ENCODE data around the gene STK38L.
A peak's percentile ranks its signal among the peaks of the same experiment; 100 is the strongest.

STK38L gene

DNA sequence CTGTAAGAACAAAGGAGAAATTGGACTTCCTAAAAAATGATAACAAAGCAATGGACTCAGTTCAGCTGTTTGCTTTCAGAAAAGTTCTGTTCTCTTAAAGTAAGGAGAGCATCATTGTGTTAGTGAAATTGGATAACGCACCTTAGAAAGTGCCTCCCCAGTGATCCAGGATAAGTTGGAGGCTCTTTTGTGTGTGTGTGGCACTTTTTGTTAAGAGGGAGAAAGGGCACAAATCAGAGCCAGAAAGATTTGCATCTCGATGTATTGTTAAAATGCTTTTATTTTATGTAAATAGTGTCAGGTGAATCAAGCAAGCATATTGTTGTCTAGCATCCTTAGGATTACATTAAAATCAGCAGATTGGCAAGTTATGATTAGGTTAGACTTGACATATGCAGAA lies 2.1 kb downstream of the STK38L start:
- H3K4me2 ChIP-seq = peak overlapping the region; percentile 85
- peaks cover 25% of the 10 kb centered on the region for H3K4me1 ChIP-seq
- H3K27ac ChIP-seq = no peak overlapping the region
- no peak overlapping the region for H3K9ac ChIP-seq
- peaks cover 10% of the 10 kb centered on the region for H3K9me3 ChIP-seq
- H4K20me1 ChIP-seq = no peaks in the 10 kb centered on the region
- peaks cover 9% of the 10 kb centered on the region; the same call in 1 of the 2 replicates for H3K27me3 ChIP-seq
- no peak for TF ChIP-seq Cebpa-rat (IDR thresholded peaks at IDR 0.05)
- H3K36me3 ChIP-seq = no peaks in the 10 kb centered on the region
- H3K4me3 ChIP-seq = no peak overlapping the region

DNA sequence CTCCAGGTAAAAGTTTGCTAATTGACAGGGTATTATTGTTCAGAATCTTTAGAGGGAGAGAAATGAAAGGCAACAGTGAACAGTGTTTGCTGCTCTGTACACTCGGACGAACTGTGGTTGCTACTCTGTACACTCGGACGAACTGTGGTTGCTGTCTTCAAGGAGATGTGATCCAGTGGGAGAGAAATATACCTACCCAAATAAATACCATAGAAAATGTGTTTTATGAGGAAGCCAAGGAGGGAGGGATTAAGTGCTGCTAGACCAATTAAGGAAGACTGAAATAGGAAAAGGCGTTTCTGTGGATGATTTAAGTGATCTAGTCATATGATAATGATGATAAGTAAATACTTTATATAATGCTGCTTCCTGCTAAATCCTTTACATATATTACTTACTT lies 2.7 kb downstream of the STK38L start:
- Histone ChIP-seq H3K4me1 (peaks cover 26% of the 10 kb centered on the region), H4K20me1 (no peaks in the 10 kb centered on the region), H3K27me3 (peaks cover 9% of the 10 kb centered on the region; the same call in 1 of the 2 replicates), H3K4me3 (no peak overlapping the region), H3K9ac (no peak overlapping the region), H3K27ac (no peak overlapping the region), H3K4me2 (no peak overlapping the region), H3K36me3 (no peaks in the 10 kb centered on the region), H3K9me3 (peaks cover 10% of the 10 kb centered on the region)
- TF ChIP-seq Cebpa-rat (IDR thresholded peaks at IDR 0.05) = no peak

GRCh38 chr12:27252934-27253333 lies 8.8 kb downstream of the STK38L start:
- H3K4me3 ChIP-seq = no peak overlapping the region
- no peaks in the 10 kb centered on the region for H3K27me3 ChIP-seq
- H3K27ac ChIP-seq = no peak overlapping the region
- H3K4me2 ChIP-seq = no peak overlapping the region
- H3K36me3 ChIP-seq = no peaks in the 10 kb centered on the region
- no peak overlapping the region for H3K9ac ChIP-seq
- H4K20me1 ChIP-seq = peaks cover 13% of the 10 kb centered on the region; the same call in 1 of the 2 replicates
- no peak for TF ChIP-seq Cebpa-rat (IDR thresholded peaks at IDR 0.05)
- H3K9me3 ChIP-seq = 0 out of 2 replicates have a peak, but pooled peaks cover 4% of the 10 kb centered on the region
- peaks cover 10% of the 10 kb centered on the region for H3K4me1 ChIP-seq

DNA sequence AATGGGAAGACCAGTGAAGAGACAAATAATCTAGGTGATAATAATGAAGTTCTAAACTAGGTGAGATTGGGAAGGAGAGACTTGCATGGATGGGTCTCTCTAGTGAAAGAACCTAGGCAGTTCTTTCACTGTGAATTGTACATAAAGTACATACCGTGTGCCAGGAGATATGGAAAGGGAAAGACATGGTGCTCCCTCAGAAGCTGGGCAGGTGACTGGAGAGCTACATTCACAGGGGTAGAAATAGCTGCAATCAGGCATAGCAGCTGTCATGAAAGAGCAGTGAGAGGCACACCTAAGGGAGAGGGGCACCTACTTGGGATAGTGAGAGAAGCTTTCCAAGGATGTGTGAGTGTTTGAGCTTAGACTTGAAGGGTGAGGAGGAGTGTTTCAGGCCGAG lies 9.3 kb downstream of the STK38L start:
- H3K4me2 ChIP-seq = no peak overlapping the region
- peaks cover 10% of the 10 kb centered on the region for H3K4me1 ChIP-seq
- no peak overlapping the region for H3K9ac ChIP-seq
- no peaks in the 10 kb centered on the region for H3K36me3 ChIP-seq
- no peak for TF ChIP-seq Cebpa-rat (IDR thresholded peaks at IDR 0.05)
- H4K20me1 ChIP-seq = peaks cover 13% of the 10 kb centered on the region; the same call in 1 of the 2 replicates
- no peak overlapping the region for H3K27ac ChIP-seq
- 0 out of 2 replicates have a peak, but pooled peaks cover 4% of the 10 kb centered on the region for H3K9me3 ChIP-seq
- H3K4me3 ChIP-seq = no peak overlapping the region
- H3K27me3 ChIP-seq = no peaks in the 10 kb centered on the region

GRCh38 chr12:27255806-27256205 lies 11.7 kb downstream of the STK38L start:
- H3K27me3 ChIP-seq = no peaks in the 10 kb centered on the region
- H3K9me3 ChIP-seq = no peaks in the 10 kb centered on the region
- no peaks in the 10 kb centered on the region for H3K36me3 ChIP-seq
- no peak overlapping the region for H3K27ac ChIP-seq
- no peak for TF ChIP-seq Cebpa-rat (IDR thresholded peaks at IDR 0.05)
- no peak overlapping the region for H3K4me2 ChIP-seq
- H3K9ac ChIP-seq = no peak overlapping the region
- H3K4me1 ChIP-seq = peaks cover 4% of the 10 kb centered on the region
- H3K4me3 ChIP-seq = no peak overlapping the region
- peaks cover 18% of the 10 kb centered on the region; the same call in 1 of the 2 replicates for H4K20me1 ChIP-seq

DNA sequence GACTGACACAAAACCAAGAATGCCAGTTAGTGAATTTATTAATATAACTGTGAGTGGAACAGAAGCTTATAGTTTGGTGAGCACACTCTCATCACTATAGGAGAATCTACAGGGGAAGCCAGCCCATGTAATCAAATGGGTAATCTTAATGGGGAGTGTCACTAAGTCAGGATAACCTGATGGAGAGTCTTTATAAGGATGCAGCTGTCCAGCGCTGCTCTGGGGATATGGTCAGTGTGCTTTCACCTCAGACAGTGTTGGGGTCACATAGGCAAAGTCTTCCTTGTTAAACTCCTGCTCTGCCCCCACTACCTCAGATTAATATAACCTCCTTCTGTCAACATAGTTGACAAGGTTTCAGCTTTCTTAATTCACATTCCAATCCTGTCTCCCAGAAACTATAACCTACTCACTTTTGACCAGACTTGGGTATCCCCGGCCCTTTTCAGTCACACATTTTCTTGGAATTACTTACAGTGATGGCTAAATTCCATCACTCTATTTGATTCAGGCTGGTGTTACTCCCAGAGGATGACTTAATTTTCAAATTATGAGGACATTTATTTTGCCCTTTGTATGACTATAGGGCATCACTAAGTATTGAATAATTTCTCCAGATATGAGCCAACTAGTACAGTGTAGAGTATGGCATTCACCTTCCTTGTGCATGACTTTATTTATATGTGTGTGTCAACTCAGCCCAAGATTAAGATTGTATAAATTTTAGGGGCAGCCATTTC lies 13.2 kb downstream of the STK38L start:
- TF ChIP-seq Cebpa-rat (IDR thresholded peaks at IDR 0.05) = no peak
- Histone ChIP-seq H3K36me3 (no peaks in the 10 kb centered on the region), H3K4me1 (no peaks in the 10 kb centered on the region)

DNA sequence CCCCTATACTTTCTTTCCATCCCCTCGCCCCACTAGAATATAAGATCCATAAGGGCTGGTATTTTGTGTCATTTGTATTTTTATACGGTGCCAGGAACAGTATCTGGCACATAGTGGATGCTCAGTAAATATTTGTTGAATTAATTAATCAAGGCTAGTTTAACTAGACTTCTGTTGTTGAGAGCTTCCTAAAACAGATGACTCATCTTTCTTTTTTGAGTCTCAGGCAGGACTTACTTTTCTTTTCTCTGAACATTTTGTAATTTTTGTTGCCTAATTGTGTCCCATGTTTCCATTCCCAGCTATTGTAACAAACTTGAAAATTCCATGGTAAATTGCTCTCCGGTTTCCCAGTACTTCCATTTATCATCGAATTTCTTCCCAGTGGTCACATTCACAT lies 16.7 kb downstream of the STK38L start:
- no peak overlapping the region for H3K4me2 ChIP-seq
- no peak overlapping the region for H3K9ac ChIP-seq
- no peak overlapping the region for H3K4me3 ChIP-seq
- TF ChIP-seq Cebpa-rat (IDR thresholded peaks at IDR 0.05) = no peak
- no peaks in the 10 kb centered on the region for H3K36me3 ChIP-seq
- no peaks in the 10 kb centered on the region for H3K4me1 ChIP-seq
- H3K27me3 ChIP-seq = no peaks in the 10 kb centered on the region
- H4K20me1 ChIP-seq = peaks cover 13% of the 10 kb centered on the region; the same call in 1 of the 2 replicates
- H3K27ac ChIP-seq = no peak overlapping the region
- H3K9me3 ChIP-seq = no peaks in the 10 kb centered on the region

More for the DNA sequence above, 13.2 kb downstream of the STK38L start:
- H3K27me3 ChIP-seq = no peaks in the 10 kb centered on the region
- H3K4me2 ChIP-seq = no peak overlapping the region
- no peak overlapping the region for H3K9ac ChIP-seq
- H3K27ac ChIP-seq = no peak overlapping the region
- H4K20me1 ChIP-seq = peaks cover 18% of the 10 kb centered on the region; the same call in 1 of the 2 replicates
- H3K9me3 ChIP-seq = no peaks in the 10 kb centered on the region
- no peak overlapping the region for H3K4me3 ChIP-seq

DNA sequence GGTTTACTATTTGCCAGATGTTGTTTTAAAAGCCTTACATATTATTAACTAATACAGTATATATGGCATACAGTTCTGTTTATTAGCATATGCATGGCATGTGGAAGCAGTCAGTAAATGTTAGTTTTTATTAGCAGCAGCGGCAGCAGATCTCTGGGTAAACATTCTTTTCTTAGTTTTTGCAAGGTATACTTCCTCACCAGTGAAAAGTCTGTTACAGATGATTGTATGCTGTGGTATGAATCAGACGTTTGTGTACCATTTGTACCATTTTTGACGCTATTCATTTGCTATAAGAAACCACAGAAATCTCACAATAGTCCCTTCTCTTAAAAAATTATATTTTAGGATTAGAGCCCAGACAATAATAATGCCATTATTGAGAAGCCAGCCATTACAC lies 17.8 kb downstream of the STK38L start:
- H3K27ac ChIP-seq = no peak overlapping the region
- no peak overlapping the region for H3K4me2 ChIP-seq
- no peaks in the 10 kb centered on the region for H3K9me3 ChIP-seq
- peaks cover 5% of the 10 kb centered on the region; the same call in 1 of the 2 replicates for H4K20me1 ChIP-seq
- no peak for TF ChIP-seq Cebpa-rat (IDR thresholded peaks at IDR 0.05)
- H3K9ac ChIP-seq = no peak overlapping the region
- no peaks in the 10 kb centered on the region for H3K27me3 ChIP-seq
- H3K4me1 ChIP-seq = no peaks in the 10 kb centered on the region
- no peak overlapping the region for H3K4me3 ChIP-seq
- H3K36me3 ChIP-seq = no peaks in the 10 kb centered on the region

DNA sequence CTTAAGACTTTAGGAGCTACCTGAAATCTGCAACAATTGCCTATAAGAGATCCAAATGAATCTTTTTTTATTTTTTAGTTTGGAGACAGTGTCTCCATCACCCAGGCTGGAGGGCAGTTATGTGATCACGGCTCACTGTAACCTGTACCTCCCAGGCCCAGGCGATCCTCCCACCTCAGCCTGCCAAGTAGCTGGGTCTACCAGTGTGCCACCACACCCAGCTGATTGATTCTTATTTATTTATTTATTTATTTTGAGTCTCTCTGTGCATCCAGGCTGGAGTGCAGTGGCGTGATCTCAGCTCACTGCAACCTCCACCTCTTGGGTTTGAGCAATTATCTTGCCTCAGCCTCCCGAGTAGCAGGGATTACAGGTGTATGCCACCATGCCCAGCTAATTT lies 26.1 kb downstream of the STK38L start:
- Histone ChIP-seq H3K4me3 (no peak overlapping the region), H4K20me1 (peaks cover 8% of the 10 kb centered on the region; the same call in 1 of the 2 replicates), H3K9me3 (peaks cover 12% of the 10 kb centered on the region; the same call in 1 of the 2 replicates), H3K27ac (no peak overlapping the region), H3K4me2 (no peak overlapping the region), H3K9ac (no peak overlapping the region), H3K27me3 (no peaks in the 10 kb centered on the region), H3K4me1 (no peaks in the 10 kb centered on the region), H3K36me3 (0 out of 2 replicates have a peak, but pooled peaks cover 5% of the 10 kb centered on the region)
- no peak for TF ChIP-seq Cebpa-rat (IDR thresholded peaks at IDR 0.05)

DNA sequence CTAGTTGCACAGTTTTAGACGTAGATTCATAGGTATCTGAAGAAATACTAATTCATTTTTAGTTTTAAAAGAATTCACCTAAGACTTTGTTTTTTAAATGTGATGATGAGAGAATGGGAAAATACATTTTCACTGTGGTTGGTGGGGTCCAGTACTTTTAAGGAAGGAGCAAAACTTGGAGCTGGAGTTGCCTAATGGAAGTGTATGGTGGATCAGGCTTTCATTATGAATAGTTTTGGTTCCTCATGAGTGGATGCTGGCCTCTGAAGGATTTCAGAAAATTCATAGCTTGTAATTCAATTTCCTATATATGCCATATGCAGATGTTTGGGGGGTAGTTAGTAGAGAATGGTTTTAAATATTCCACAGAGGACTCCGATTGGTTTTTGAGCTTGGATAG lies 27.1 kb downstream of the STK38L start:
- H3K27ac ChIP-seq = no peak overlapping the region

More for the DNA sequence above, 27.1 kb downstream of the STK38L start:
- peaks cover 12% of the 10 kb centered on the region; the same call in 1 of the 2 replicates for H3K9me3 ChIP-seq
- H3K36me3 ChIP-seq = 0 out of 2 replicates have a peak, but pooled peaks cover 5% of the 10 kb centered on the region
- H3K4me3 ChIP-seq = no peak overlapping the region
- no peak overlapping the region for H3K4me2 ChIP-seq
- no peak for TF ChIP-seq Cebpa-rat (IDR thresholded peaks at IDR 0.05)
- H4K20me1 ChIP-seq = peaks cover 8% of the 10 kb centered on the region; the same call in 1 of the 2 replicates
- no peak overlapping the region for H3K9ac ChIP-seq
- H3K4me1 ChIP-seq = no peaks in the 10 kb centered on the region
- no peaks in the 10 kb centered on the region for H3K27me3 ChIP-seq
